ENCODE results near the gene PPOX. TPM values are rescaled to one million over a fixed set of nuclear protein-coding genes. Genes with fewer than 3 reads are reported as not detected.

PPOX gene
- total and polyA plus RNA-seq, 2 experiments from 2014 or later = 26.5 to 39.6 TPM

DNA sequence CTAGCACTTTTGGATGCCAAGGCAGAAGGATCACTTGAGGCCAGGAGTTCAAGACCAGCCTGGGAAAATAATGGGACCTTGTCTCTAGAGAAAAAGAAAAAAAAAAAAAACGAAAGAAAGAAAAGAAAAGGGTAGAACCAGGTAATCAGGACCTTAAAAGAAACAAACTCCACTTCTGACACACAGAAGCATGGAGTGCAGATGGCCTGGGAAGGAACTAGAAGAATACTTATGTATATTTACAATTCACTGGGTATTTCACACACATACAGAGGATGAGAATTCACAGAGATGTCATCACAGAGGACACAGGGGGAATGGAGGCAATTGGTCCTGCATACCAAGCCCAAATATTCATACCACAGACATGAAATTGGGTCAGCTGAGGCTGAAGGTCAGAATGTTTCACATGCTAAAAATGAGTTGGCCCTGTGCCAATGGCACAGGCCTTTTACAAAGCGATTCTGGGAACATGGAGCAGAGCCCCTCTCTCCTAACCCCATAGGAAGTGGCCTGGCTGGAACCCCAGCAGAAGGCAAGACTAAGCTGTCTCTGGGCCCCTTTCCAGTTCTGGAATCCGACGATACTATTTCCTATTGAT lies 6.7 kb downstream of the PPOX start:
- no peaks in the 10 kb centered on the region for H3K9me3 Mint-ChIP-seq
- H3F3A ChIP-seq (replicated peaks; ENCODE audit: low read depth) = 0 out of 2 replicates have a peak, but pooled peaks cover 3% of the 10 kb centered on the region
- peaks cover 17% of the 10 kb centered on the region for H3K36me3 ChIP-seq (ENCODE audit: insufficient read depth)
- TF ChIP-seq NANOG (IDR thresholded peaks at IDR 0.05; ENCODE audit: borderline replicate concordance) = no peak
- no peak for TF ChIP-seq STAT1 (IDR thresholded peaks at IDR 0.05; ENCODE audit: unreplicated experiment)
- no peak for TF ChIP-seq POLR2AphosphoS5 (IDR thresholded peaks at IDR 0.05; ENCODE audit: low read depth)
- no peak for TF ChIP-seq REST (IDR thresholded peaks at IDR 0.05; ENCODE audit: unreplicated experiment)
- no peak for TF ChIP-seq CTCF (conservative IDR thresholded peaks at IDR 0.05; ENCODE audit: low read depth in 2 of 2)
- no peak for TF ChIP-seq CREB1 (CRISPR knock-in tag; IDR thresholded peaks at IDR 0.05; ENCODE audit: low read depth)
- TF ChIP-seq EZH2phosphoT487 (IDR thresholded peaks at IDR 0.05; ENCODE audit: unreplicated experiment) = no peak
- no peak for TF ChIP-seq EZH2 (IDR thresholded peaks at IDR 0.05; ENCODE audit: low read depth, unreplicated experiment)
- no peak for TF ChIP-seq ZNF331 (CRISPR knock-in tag; IDR thresholded peaks at IDR 0.05; ENCODE audit: low read depth)
- no peak for TF ChIP-seq ZNF114 (CRISPR knock-in tag; IDR thresholded peaks at IDR 0.05)
- TF ChIP-seq, protein P1, sequence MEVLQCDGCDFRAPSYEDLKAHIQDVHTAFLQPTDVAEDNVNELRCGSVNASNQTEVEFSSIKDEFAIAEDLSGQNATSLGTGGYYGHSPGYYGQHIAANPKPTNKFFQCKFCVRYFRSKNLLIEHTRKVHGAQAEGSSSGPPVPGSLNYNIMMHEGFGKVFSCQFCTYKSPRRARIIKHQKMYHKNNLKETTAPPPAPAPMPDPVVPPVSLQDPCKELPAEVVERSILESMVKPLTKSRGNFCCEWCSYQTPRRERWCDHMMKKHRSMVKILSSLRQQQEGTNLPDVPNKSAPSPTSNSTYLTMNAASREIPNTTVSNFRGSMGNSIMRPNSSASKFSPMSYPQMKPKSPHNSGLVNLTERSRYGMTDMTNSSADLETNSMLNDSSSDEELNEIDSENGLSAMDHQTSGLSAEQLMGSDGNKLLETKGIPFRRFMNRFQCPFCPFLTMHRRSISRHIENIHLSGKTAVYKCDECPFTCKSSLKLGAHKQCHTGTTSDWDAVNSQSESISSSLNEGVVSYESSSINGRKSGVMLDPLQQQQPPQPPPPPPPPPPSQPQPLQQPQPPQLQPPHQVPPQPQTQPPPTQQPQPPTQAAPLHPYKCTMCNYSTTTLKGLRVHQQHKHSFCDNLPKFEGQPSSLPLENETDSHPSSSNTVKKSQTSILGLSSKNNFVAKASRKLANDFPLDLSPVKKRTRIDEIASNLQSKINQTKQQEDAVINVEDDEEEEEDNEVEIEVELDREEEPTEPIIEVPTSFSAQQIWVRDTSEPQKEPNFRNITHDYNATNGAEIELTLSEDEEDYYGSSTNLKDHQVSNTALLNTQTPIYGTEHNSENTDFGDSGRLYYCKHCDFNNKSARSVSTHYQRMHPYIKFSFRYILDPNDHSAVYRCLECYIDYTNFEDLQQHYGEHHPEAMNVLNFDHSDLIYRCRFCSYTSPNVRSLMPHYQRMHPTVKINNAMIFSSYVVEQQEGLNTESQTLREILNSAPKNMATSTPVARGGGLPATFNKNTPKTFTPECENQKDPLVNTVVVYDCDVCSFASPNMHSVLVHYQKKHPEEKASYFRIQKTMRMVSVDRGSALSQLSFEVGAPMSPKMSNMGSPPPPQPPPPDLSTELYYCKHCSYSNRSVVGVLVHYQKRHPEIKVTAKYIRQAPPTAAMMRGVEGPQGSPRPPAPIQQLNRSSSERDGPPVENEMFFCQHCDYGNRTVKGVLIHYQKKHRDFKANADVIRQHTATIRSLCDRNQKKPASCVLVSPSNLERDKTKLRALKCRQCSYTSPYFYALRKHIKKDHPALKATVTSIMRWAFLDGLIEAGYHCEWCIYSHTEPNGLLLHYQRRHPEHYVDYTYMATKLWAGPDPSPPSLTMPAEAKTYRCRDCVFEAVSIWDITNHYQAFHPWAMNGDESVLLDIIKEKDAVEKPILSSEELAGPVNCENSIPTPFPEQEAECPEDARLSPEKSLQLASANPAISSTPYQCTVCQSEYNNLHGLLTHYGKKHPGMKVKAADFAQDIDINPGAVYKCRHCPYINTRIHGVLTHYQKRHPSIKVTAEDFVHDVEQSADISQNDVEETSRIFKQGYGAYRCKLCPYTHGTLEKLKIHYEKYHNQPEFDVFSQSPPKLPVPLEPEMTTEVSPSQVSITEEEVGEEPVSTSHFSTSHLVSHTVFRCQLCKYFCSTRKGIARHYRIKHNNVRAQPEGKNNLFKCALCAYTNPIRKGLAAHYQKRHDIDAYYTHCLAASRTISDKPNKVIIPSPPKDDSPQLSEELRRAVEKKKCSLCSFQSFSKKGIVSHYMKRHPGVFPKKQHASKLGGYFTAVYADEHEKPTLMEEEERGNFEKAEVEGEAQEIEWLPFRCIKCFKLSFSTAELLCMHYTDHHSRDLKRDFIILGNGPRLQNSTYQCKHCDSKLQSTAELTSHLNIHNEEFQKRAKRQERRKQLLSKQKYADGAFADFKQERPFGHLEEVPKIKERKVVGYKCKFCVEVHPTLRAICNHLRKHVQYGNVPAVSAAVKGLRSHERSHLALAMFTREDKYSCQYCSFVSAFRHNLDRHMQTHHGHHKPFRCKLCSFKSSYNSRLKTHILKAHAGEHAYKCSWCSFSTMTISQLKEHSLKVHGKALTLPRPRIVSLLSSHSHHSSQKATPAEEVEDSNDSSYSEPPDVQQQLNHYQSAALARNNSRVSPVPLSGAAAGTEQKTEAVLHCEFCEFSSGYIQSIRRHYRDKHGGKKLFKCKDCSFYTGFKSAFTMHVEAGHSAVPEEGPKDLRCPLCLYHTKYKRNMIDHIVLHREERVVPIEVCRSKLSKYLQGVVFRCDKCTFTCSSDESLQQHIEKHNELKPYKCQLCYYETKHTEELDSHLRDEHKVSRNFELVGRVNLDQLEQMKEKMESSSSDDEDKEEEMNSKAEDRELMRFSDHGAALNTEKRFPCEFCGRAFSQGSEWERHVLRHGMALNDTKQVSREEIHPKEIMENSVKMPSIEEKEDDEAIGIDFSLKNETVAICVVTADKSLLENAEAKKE (CRISPR knock-in tag; IDR thresholded peaks at IDR 0.05) = no peak
- TF ChIP-seq, protein P2, sequence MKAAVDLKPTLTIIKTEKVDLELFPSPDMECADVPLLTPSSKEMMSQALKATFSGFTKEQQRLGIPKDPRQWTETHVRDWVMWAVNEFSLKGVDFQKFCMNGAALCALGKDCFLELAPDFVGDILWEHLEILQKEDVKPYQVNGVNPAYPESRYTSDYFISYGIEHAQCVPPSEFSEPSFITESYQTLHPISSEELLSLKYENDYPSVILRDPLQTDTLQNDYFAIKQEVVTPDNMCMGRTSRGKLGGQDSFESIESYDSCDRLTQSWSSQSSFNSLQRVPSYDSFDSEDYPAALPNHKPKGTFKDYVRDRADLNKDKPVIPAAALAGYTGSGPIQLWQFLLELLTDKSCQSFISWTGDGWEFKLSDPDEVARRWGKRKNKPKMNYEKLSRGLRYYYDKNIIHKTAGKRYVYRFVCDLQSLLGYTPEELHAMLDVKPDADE (IDR thresholded peaks at IDR 0.05) = no peak
- TF ChIP-seq JUNB (IDR thresholded peaks at IDR 0.05; ENCODE audit: unreplicated experiment) = no peak
- H3K4me1 ChIP-seq (ENCODE audit: insufficient read depth) = peaks cover 6% of the 10 kb centered on the region; the same call in 1 of the 2 replicates
- DNase-seq (ENCODE audit: low spot score) (no peak), ATAC-seq (no peak)
- no peak overlapping the region for H3K27ac ChIP-seq (ENCODE audit: low read depth)
- no peaks in the 10 kb centered on the region for H3K27me3 ChIP-seq (ENCODE audit: insufficient read depth)
- H4K20me1 ChIP-seq (replicated peaks; ENCODE audit: insufficient read depth) = peaks cover 6% of the 10 kb centered on the region; the same call in 1 of the 2 replicates
- H3K27ac Mint-ChIP-seq = no peak overlapping the region
- no peak overlapping the region for H3K4me3 ChIP-seq
- H3K9me2 ChIP-seq (ENCODE audit: insufficient read depth) = no peaks in the 10 kb centered on the region
- H3K4me2 ChIP-seq = no peak overlapping the region
- H3K27me3 Mint-ChIP-seq (ENCODE audit: insufficient read depth, low read depth, poor library complexity) = peaks cover 8% of the 10 kb centered on the region
- H3K4me1 Mint-ChIP-seq = peaks cover 10% of the 10 kb centered on the region
- H3K79me2 ChIP-seq (replicated peaks; ENCODE audit: insufficient read depth) = peaks cover 8% of the 10 kb centered on the region
- peaks cover 54% of the 10 kb centered on the region for H3K36me3 Mint-ChIP-seq (ENCODE audit: low read depth)
- H2AFZ ChIP-seq = no peak overlapping the region
- no peak overlapping the region; the same call in 2 of the 3 replicates for H3K4me3 Mint-ChIP-seq
